GM12878 (cell line): Measurements from ENCODE around the gene TOP1. TPM values are rescaled to one million over a fixed set of nuclear protein-coding genes. Genes with fewer than 3 reads are reported as not detected.
A peak's percentile ranks its signal among the peaks of the same experiment; 100 is the strongest.

Source experiments
- ATAC-seq: fragments of 200-7000 bp; cut with Tn5 transposase; 3 replicates; pipeline ENCODE4 v1.9.1; 2020; ENCODE audit warnings: mild to moderate bottlenecking, moderate library complexity
- BruUV-seq: library from RNA; stranded (reverse); fragments of 400-500 nt; replicated peaks from 2 replicates; lab custom pipeline; 2021; lab: Mats Ljungman, UMichigan
- CTCF ChIA-PET: fragments of 300-600 bp; sonication (Branson Sonifier 250); formaldehyde crosslinking; extraction: SDS; loops from one replicate; lab custom pipeline; 2021; ENCODE audit warnings: inconsistent platforms; lab: Yijun Ruan, JAX
- POLR2A ChIA-PET: fragments of 350-600 bp; formaldehyde crosslinking; extraction: SDS; loops from one replicate; lab custom pipeline; 2021; ENCODE audit warnings: inconsistent platforms; lab: Charles Lee
- RAD21 ChIA-PET: fragments of 300-600 bp; sonication (Branson Sonifier 250); formaldehyde crosslinking; loops from one replicate; lab custom pipeline; 2023; ENCODE audit warnings: antibody characterized with exemption; ENCODE audit not compliant: unreplicated experiment; lab: Charles Lee
- SMC1A ChIA-PET: fragments of 300-600 bp; sonication (Branson Sonifier 250); formaldehyde crosslinking; loops from one replicate; lab custom pipeline; 2023; ENCODE audit not compliant: unreplicated experiment, uncharacterized antibody; lab: Charles Lee
- DNase-seq: peaks from one replicate; pipeline ENCODE4 v3.0.0-alpha.2; 2011; ENCODE audit warnings: low read depth, low spot score
- FAIRE-seq: peaks from 3 replicates; lab custom pipeline; 2011; peaks lifted over from hg19 to GRCh38; lab: Jason Lieb, UNC
- H2AFZ ChIP-seq: 2 replicates; pipeline ENCODE4 v1.6.0; 2011; ENCODE audit warnings: low read depth, low read length, control low read depth; ENCODE audit not compliant: control insufficient read depth
- H3K27ac ChIP-seq: 2 replicates; pipeline ENCODE4 v1.5.1; 2011; ENCODE audit warnings: control low read depth; ENCODE audit not compliant: control insufficient read depth, insufficient read depth
- H3K27me3 ChIP-seq, 2 experiments: replicated peaks in 1 of 2; 2 replicates each; pipeline versions ENCODE4 v1.6.0 to v1.6.1; 2011; ENCODE audit warnings: low read length in 1 of 2; ENCODE audit not compliant: control insufficient read depth in 2 of 2, insufficient read depth in 2 of 2
- H3K36me3 ChIP-seq, 2 experiments: 2 replicates each; pipeline ENCODE4 v1.5.1; 2011; ENCODE audit warnings: low read length in 1 of 2; ENCODE audit not compliant: control insufficient read depth in 2 of 2, insufficient read depth in 2 of 2
- H3K4me1 ChIP-seq: 2 replicates; pipeline ENCODE4 v1.6.1; 2011; ENCODE audit warnings: mild to moderate bottlenecking, low read length, moderate library complexity, mixed read lengths; ENCODE audit not compliant: control insufficient read depth, insufficient read depth
- H3K4me2 ChIP-seq: 2 replicates; pipeline ENCODE4 v1.6.0; 2011; ENCODE audit warnings: control low read depth; ENCODE audit not compliant: control insufficient read depth, insufficient read depth
- H3K4me3 ChIP-seq: fragments of 200-600 bp; sonication (generic); 2 replicates; pipeline ENCODE4 v1.5.1; 2016
- H3K79me2 ChIP-seq: 2 replicates; pipeline ENCODE4 v1.6.0; 2011; ENCODE audit warnings: low read length; ENCODE audit not compliant: control insufficient read depth, insufficient read depth
- H3K9ac ChIP-seq: 2 replicates; pipeline ENCODE4 v1.8.0; 2011; ENCODE audit warnings: low read length, control low read depth, mixed read lengths; ENCODE audit not compliant: control insufficient read depth, insufficient read depth
- H3K9me3 ChIP-seq: replicated peaks from 3 replicates; pipeline ENCODE4 v1.5.1; 2011; ENCODE audit warnings: mild to moderate bottlenecking, low read length; ENCODE audit not compliant: control insufficient read depth, insufficient read depth
- H4K20me1 ChIP-seq: 2 replicates; pipeline ENCODE4 v1.6.0; 2011; ENCODE audit not compliant: control insufficient read depth, insufficient read depth
- ASH2L ChIP-seq: fragments of 300-600, 200-600 bp; sonication (generic); IDR thresholded peaks from 2 replicates; pipeline ENCODE4 v1.6.1; 2017; ENCODE audit warnings: low read depth, mild to moderate bottlenecking, borderline replicate concordance
- BMI1 ChIP-seq: fragments of 450-650 bp; IDR thresholded peaks from 2 replicates; pipeline ENCODE4 v1.6.1; 2016; ENCODE audit warnings: mild to moderate bottlenecking, moderate library complexity, borderline replicate concordance
- CHD4 ChIP-seq: fragments of 200-600 bp; sonication (generic); IDR thresholded peaks from 2 replicates; pipeline ENCODE4 v1.6.1; 2016; ENCODE audit warnings: mild to moderate bottlenecking
- CREB1 ChIP-seq: IDR thresholded peaks from 2 replicates; pipeline ENCODE4 v1.6.1; 2012; ENCODE audit warnings: low read depth, mild to moderate bottlenecking, inconsistent platforms
- IKZF2 ChIP-seq, 2 experiments: fragments of 450-650 bp; IDR thresholded peaks; 2 replicates each; pipeline ENCODE4 v1.6.1; 2017; ENCODE audit warnings: mild to moderate bottlenecking in 2 of 2, moderate library complexity in 2 of 2
- MTA2 ChIP-seq: fragments of 450-650 bp; IDR thresholded peaks from 2 replicates; pipeline ENCODE4 v1.6.1; 2016; ENCODE audit warnings: low read depth, mild to moderate bottlenecking, moderate library complexity
- MYC ChIP-seq: IDR thresholded peaks from 2 replicates; pipeline ENCODE4 v1.6.1; 2011; ENCODE audit warnings: mild to moderate bottlenecking, low read length, moderate library complexity, inconsistent platforms; ENCODE audit not compliant: insufficient read depth, insufficient replicate concordance, insufficient read length, severe bottlenecking
- RBBP5 ChIP-seq: fragments of 200-600 bp; sonication (generic); conservative IDR thresholded peaks from 2 replicates; pipeline ENCODE4 v1.6.1; 2016
- RUNX3 ChIP-seq: IDR thresholded peaks from 2 replicates; pipeline ENCODE4 v1.6.1; 2012; ENCODE audit warnings: low read length, inconsistent platforms
- SRF ChIP-seq, 2 experiments: IDR thresholded peaks; 2 replicates each; pipeline ENCODE4 v1.6.1; 2011; ENCODE audit warnings: low read depth in 2 of 2, low read length in 2 of 2, mild to moderate bottlenecking in 1 of 2, moderate library complexity in 1 of 2
- TAF1 ChIP-seq: IDR thresholded peaks from 2 replicates; pipeline ENCODE4 v1.6.1; 2011; ENCODE audit warnings: mild to moderate bottlenecking, low read depth, low read length, borderline replicate concordance
- TBL1XR1 ChIP-seq: IDR thresholded peaks from 2 replicates; pipeline ENCODE4 v1.6.1; 2012; ENCODE audit warnings: low read depth, low read length, improper control_type of control experiment
- WGBS: methylation state at CpG from one replicate; pipeline ENCODE4 v1.1.6; 2016; ENCODE audit warnings: low lambda C conversion rate; ENCODE audit not compliant: insufficient replicate concordance, insufficient coverage; ENCODE audit errors: missing lambda C conversion rate; 5-methylcytosine and 5-hydroxymethylcytosine counted together
- in situ Hi-C: fragments of 300-500 bp; cut with MboI; formaldehyde crosslinking; loops from 9 replicates; pipeline ENCODE4 v1.14.3; 2018; ENCODE audit warnings: mixed read lengths
- intact Hi-C: fragments of 100-400 bp; cut with micrococcal nuclease; formaldehyde crosslinking; loops from one replicate; pipeline ENCODE4 v1.14.2; 2022; ENCODE audit not compliant: unreplicated experiment
- polyA plus RNA-seq, 11 experiments: library from polyadenylated mRNA; depleted of rRNA in 4 of 11; unstranded in 6 of 11; stranded (reverse) in 5 of 11; fragments of >200 nt; fragmentation: Nextera tagmentation in 4 of 11; fragmentation: Illumina TruSeq in 1 of 11; extraction: Ambion mirVana in 4 of 11; extraction: Trizol in 1 of 11; gene quantifications; 1 replicate in 1 of 11; 2 replicates in 10 of 11; pipeline versions ENCODE4 v1.2.1 to v1.2.3, GENCODE V29; 2011 to 2016; ENCODE audit warnings: inconsistent platforms in 2 of 11, missing spikeins in 2 of 11, low read depth in 1 of 11
- total RNA-seq, 4 experiments: library from RNA; depleted of rRNA in 3 of 4; stranded (reverse); fragments of >200 nt in 3 of 4; fragmentation: Illumina TruSeq in 1 of 4; extraction: Trizol in 1 of 4; gene quantifications; 2 replicates each; pipeline versions ENCODE4 v1.2.1 to v1.2.3, GENCODE V29; 2013 to 2021
- TF ChIP-seq, protein P1 (sequence below): fragments of 450-650 bp; IDR thresholded peaks from 2 replicates; pipeline ENCODE4 v1.6.1; 2017; ENCODE audit warnings: low read depth, mild to moderate bottlenecking, moderate library complexity
- TF ChIP-seq, protein P2 (sequence below): IDR thresholded peaks from 2 replicates; pipeline ENCODE4 v1.6.1; 2011; ENCODE audit warnings: mild to moderate bottlenecking, low read depth, low read length, moderate library complexity; ENCODE audit not compliant: insufficient replicate concordance
- TF ChIP-seq, protein P3 (sequence below): IDR thresholded peaks from 2 replicates; pipeline ENCODE4 v1.6.1; 2011; ENCODE audit warnings: borderline replicate concordance, low read depth, mild to moderate bottlenecking, moderate library complexity, mixed read lengths, low read length; ENCODE audit not compliant: insufficient read depth; ENCODE audit errors: extremely low read length

TOP1 gene
- total and polyA plus RNA-seq, 10 of the 15 experiments (the other 5 are each of a cell fraction or from before 2014, with no cell fraction given), result 21.5 to 128 (median 47.3) TPM

DNA sequence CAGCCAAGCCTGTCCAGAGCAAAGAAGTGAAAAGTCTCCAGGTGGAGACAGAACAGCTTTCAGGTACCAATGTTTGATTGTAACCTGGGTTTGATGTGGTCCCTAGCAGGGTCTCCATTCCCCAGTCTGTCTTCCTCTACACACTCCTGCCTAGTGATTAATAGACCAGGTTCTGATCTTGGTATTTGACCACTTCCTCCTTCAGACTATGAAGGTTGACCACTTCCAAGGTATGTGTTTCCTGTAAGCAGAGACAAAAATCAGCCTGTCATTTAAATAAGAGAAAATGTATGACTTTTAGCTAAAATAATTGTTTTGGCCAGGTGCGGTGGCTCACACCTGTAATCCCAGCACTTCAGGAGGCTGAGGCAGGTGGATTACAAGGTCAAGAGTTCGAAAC lies 41.8 kb upstream of the TOP1 start:
- Histone ChIP-seq H3K9ac (no peak overlapping the region), H3K27ac (no peak overlapping the region; the same call in 1 of the 2 replicates), H4K20me1 (no peaks in the 10 kb centered on the region), H3K79me2 (no peaks in the 10 kb centered on the region; the same call in 1 of the 2 replicates), H3K4me1 (peaks cover 42% of the 10 kb centered on the region), H3K4me2 (peak overlapping the region; percentile 70), H3K27me3 (no peaks in the 10 kb centered on the region), H3K4me3 (0 out of 2 replicates have a peak overlapping the region, but pooled peaks have one; percentile 12), H3K9me3 (no peaks in the 10 kb centered on the region; the same call in 2 of the 3 replicates), H2AFZ (no peak overlapping the region), H3K36me3 (no peaks in the 10 kb centered on the region)
- in situ Hi-C loops, result no loop called here
- no TSS peak for BruUV-seq
- ChIA-PET SMC1A (interaction anchor here (0.9 to 18.6 kb wide), 14 partner anchors 6 to 237 kb away, joined by 3 to 456 read pairs (median 56); partner anchors contain the start of gene TOP1), RAD21 (interaction anchor here (1.2 to 19.1 kb wide), 6 partner anchors 14 to 144 kb away, joined by 3 to 696 read pairs (median 16); partner anchors contain the start of gene TOP1), CTCF (interaction anchor here (0.7 to 19.2 kb wide), 12 partner anchors 8 to 148 kb away, joined by 3 to 510 read pairs (median 17); no protein-coding TSS in a partner anchor), POLR2A (interaction anchor here (0.9 to 8.6 kb wide), 6 partner anchors 18 to 60 kb away, joined by 3 to 106 read pairs (median 8); partner anchors contain the start of gene TOP1)
- ATAC-seq, result peak; percentile 5; the same call in 2 of the 3 replicates
- FAIRE-seq, result no peak
- DNase-seq, result no peak
- 23% methylated on average over 2 of the region's 2 CpGs for WGBS
- intact Hi-C loops, result loop anchor here (1.0 to 10.0 kb wide), 2 partner anchors 78 to 328 kb away; partner anchors contain the start of gene ZHX3
- TF ChIP-seq RBBP5 (no peak), BMI1 (no peak), ASH2L (no peak), TBL1XR1 (no peak), MTA2 (peak; percentile 59), IKZF2 (IDR thresholded peaks at IDR 0.05) (peak; percentile 23 to 54; a peak in 2 of 4 replicates), CREB1 (no peak), CHD4 (no peak), TAF1 (no peak), MYC (no peak), SRF (IDR thresholded peaks at IDR 0.05; ENCODE audit: low read depth in 2 of 2, low read length in 2 of 2) (no peak), RUNX3 (peak; percentile 90)
- TF ChIP-seq, protein P1, sequence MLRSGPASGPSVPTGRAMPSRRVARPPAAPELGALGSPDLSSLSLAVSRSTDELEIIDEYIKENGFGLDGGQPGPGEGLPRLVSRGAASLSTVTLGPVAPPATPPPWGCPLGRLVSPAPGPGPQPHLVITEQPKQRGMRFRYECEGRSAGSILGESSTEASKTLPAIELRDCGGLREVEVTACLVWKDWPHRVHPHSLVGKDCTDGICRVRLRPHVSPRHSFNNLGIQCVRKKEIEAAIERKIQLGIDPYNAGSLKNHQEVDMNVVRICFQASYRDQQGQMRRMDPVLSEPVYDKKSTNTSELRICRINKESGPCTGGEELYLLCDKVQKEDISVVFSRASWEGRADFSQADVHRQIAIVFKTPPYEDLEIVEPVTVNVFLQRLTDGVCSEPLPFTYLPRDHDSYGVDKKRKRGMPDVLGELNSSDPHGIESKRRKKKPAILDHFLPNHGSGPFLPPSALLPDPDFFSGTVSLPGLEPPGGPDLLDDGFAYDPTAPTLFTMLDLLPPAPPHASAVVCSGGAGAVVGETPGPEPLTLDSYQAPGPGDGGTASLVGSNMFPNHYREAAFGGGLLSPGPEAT, result no peak
- TF ChIP-seq, protein P2, sequence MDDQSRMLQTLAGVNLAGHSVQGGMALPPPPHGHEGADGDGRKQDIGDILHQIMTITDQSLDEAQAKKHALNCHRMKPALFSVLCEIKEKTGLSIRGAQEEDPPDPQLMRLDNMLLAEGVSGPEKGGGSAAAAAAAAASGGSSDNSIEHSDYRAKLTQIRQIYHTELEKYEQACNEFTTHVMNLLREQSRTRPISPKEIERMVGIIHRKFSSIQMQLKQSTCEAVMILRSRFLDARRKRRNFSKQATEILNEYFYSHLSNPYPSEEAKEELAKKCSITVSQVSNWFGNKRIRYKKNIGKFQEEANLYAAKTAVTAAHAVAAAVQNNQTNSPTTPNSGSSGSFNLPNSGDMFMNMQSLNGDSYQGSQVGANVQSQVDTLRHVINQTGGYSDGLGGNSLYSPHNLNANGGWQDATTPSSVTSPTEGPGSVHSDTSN, result no peak
- TF ChIP-seq, protein P3, sequence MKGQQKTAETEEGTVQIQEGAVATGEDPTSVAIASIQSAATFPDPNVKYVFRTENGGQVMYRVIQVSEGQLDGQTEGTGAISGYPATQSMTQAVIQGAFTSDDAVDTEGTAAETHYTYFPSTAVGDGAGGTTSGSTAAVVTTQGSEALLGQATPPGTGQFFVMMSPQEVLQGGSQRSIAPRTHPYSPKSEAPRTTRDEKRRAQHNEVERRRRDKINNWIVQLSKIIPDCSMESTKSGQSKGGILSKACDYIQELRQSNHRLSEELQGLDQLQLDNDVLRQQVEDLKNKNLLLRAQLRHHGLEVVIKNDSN, result no peak
